ENCODE measurements around the gene NEK11.
A peak's percentile ranks its signal among the peaks of the same experiment; 100 is the strongest.
"Not testable (repeated sequence)": the region's sequence is repeated elsewhere in the genome, so short reads cannot be mapped to it uniquely, and the experiment has no call there.

The NEK11 gene

GRCh38 chr3:131042271-131042985 lies 15.8 kb downstream of the NEK11 start:
- DNase-seq = not testable (repeated sequence)

GRCh38 chr3:131047582-131047981 lies 20.9 kb downstream of the NEK11 start:
- DNase-seq = no peak

GRCh38 chr3:131048030-131048429 lies 21.4 kb downstream of the NEK11 start:
- DNase-seq = no peak

GRCh38 chr3:131050001-131050400 lies 23.3 kb downstream of the NEK11 start:
- no peak for DNase-seq

- DNase-seq = no peak
These were observed 26.6 kb downstream of the NEK11 start for GRCh38 chr3:131053043-131053859.

- no peak for DNase-seq
These were observed 41.3 kb downstream of the NEK11 start for GRCh38 chr3:131067983-131068382.

GRCh38 chr3:131072099-131072559 lies 45.5 kb downstream of the NEK11 start:
- peak; percentile 41 for DNase-seq

GRCh38 chr3:131072845-131073244 lies 46.2 kb downstream of the NEK11 start:
- DNase-seq = peak; percentile 30

- no peak for DNase-seq
These were observed 49.1 kb downstream of the NEK11 start for GRCh38 chr3:131075632-131076328.

- DNase-seq = no peak
These were observed 51.2 kb downstream of the NEK11 start for GRCh38 chr3:131077904-131078303.

- no peak for DNase-seq
These were observed 52.4 kb downstream of the NEK11 start for GRCh38 chr3:131079086-131079485.

- DNase-seq = no peak
These were observed 54.5 kb downstream of the NEK11 start for GRCh38 chr3:131081224-131081623.

- DNase-seq = no peak
These were observed 55.6 kb downstream of the NEK11 start for GRCh38 chr3:131082246-131082645.

GRCh38 chr3:131082871-131083863 lies 56.5 kb downstream of the NEK11 start:
- peak; percentile 50 for DNase-seq

GRCh38 chr3:131091768-131092167 lies 65.1 kb downstream of the NEK11 start:
- DNase-seq = peak; percentile 46

- peak; percentile 25 for DNase-seq
These were observed 81.2 kb downstream of the NEK11 start for GRCh38 chr3:131107637-131108433.

- DNase-seq = peak; percentile 2
These were observed 82.5 kb downstream of the NEK11 start for GRCh38 chr3:131109156-131109555.

- peak; percentile 78 for DNase-seq
These were observed 83.4 kb downstream of the NEK11 start for GRCh38 chr3:131110087-131110486.

GRCh38 chr3:131114256-131114655 lies 87.6 kb downstream of the NEK11 start:
- DNase-seq = peak; percentile 9

GRCh38 chr3:131125684-131126083 lies 99.0 kb downstream of the NEK11 start:
- no peak for DNase-seq

GRCh38 chr3:131140891-131141290 lies 114.2 kb downstream of the NEK11 start:
- DNase-seq = no peak
